K562 (cell line): ENCODE measurements around the gene LACTB. TPM values are rescaled to one million over a fixed set of nuclear protein-coding genes. Genes with fewer than 3 reads are reported as not detected.

Experiments
- BCL6 ChIP-seq: fragments of 250-450 bp; sonication (Bioruptor Pico); IDR thresholded peaks from 2 replicates; pipeline ENCODE4 v1.4.0; 2020
- BHLHE40 ChIP-seq: IDR thresholded peaks from 2 replicates; pipeline ENCODE4 v1.6.1; 2011; ENCODE audit warnings: low read length, improper control_type of control experiment
- BMI1 ChIP-seq: fragments of 150-350 bp; IDR thresholded peaks from 2 replicates; pipeline ENCODE4 v1.6.1; 2014; ENCODE audit warnings: low read length
- BRF1 ChIP-seq: IDR thresholded peaks from 3 replicates; pipeline ENCODE4 v1.6.1; 2011; ENCODE audit warnings: borderline replicate concordance, mild to moderate bottlenecking; ENCODE audit not compliant: insufficient read length; ENCODE audit errors: extremely low read depth
- ELF2 ChIP-seq: fragments of 250-450 bp; sonication (Bioruptor Pico); IDR thresholded peaks from 2 replicates; pipeline ENCODE4 v1.5.0; 2021; ENCODE audit warnings: mild to moderate bottlenecking
- FOXM1 ChIP-seq, 2 experiments: fragments of 450-650 bp in 1 of 2; sonication (generic) in 1 of 2; formaldehyde crosslinking in 1 of 2; IDR thresholded peaks; 2 replicates each; pipeline versions ENCODE4 v1.6.1 to v1.9.0; 2017 to 2022; ENCODE audit warnings: low read depth in 2 of 2, mild to moderate bottlenecking in 2 of 2, missing genetic modification reagents in 1 of 2, moderate library complexity in 1 of 2
- HIVEP1 ChIP-seq: fragments of 250-450 bp; sonication (Bioruptor Pico); IDR thresholded peaks from 2 replicates; pipeline ENCODE4 v1.4.0; 2020; ENCODE audit warnings: mild to moderate bottlenecking
- IRF1 ChIP-seq: sonication (generic); formaldehyde crosslinking; IDR thresholded peaks from 2 replicates; pipeline ENCODE4 v1.8.0; 2022; ENCODE audit warnings: missing genetic modification reagents, mild to moderate bottlenecking, borderline replicate concordance
- IRF2 ChIP-seq: sonication (generic); formaldehyde crosslinking; IDR thresholded peaks from 2 replicates; pipeline ENCODE4 v1.8.1; 2022; ENCODE audit warnings: mild to moderate bottlenecking, missing genetic modification reagents
- KLF16 ChIP-seq: IDR thresholded peaks from 2 replicates; pipeline ENCODE4 v1.6.1; 2016; ENCODE audit warnings: antibody characterized with exemption
- MLLT1 ChIP-seq, 2 experiments: fragments of 450-650 bp; IDR thresholded peaks; 2 replicates each; pipeline ENCODE4 v1.6.1; 2016
- MXI1 ChIP-seq: IDR thresholded peaks from 2 replicates; pipeline ENCODE4 v1.6.1; 2011; ENCODE audit warnings: low read depth, mild to moderate bottlenecking, improper control_type of control experiment, low read length
- POLR3G ChIP-seq: IDR thresholded peaks from 2 replicates; pipeline ENCODE4 v1.6.1; 2011; ENCODE audit not compliant: insufficient read length, insufficient replicate concordance; ENCODE audit errors: extremely low read depth
- PTTG1 ChIP-seq: fragments of 450-650 bp; IDR thresholded peaks from 2 replicates; pipeline ENCODE4 v1.6.1; 2016; ENCODE audit warnings: low read depth, mild to moderate bottlenecking, missing genetic modification characterization, missing compliant biosample characterization
- TAF7 ChIP-seq: fragments of 450-650 bp; IDR thresholded peaks from 2 replicates; pipeline ENCODE4 v1.6.1; 2016; ENCODE audit warnings: missing genetic modification characterization, missing compliant biosample characterization
- TEAD1 ChIP-seq, 2 experiments: fragments of 450-650 bp in 1 of 2; sonication (generic) in 1 of 2; formaldehyde crosslinking; IDR thresholded peaks; 2 replicates each; pipeline versions ENCODE4 v1.4.0 to v1.8.0; 2020 to 2022; ENCODE audit warnings: mild to moderate bottlenecking in 2 of 2, missing genetic modification reagents in 1 of 2
- TFE3 ChIP-seq: fragments of 450-650 bp; formaldehyde crosslinking; IDR thresholded peaks from 2 replicates; pipeline ENCODE4 v1.4.0; 2020; ENCODE audit warnings: mild to moderate bottlenecking, mixed read lengths
- ZC3H8 ChIP-seq: fragments of 450-650 bp; IDR thresholded peaks from 2 replicates; pipeline ENCODE4 v1.6.1; 2017
- ZNF174 ChIP-seq: fragments of 250-450 bp; sonication (Bioruptor Pico); IDR thresholded peaks from 2 replicates; pipeline ENCODE4 v1.4.0; 2020; ENCODE audit warnings: mild to moderate bottlenecking
- ZNF232 ChIP-seq: sonication (generic); formaldehyde crosslinking; IDR thresholded peaks from 2 replicates; pipeline ENCODE4 v1.8.0; 2022; ENCODE audit warnings: mild to moderate bottlenecking, missing genetic modification reagents
- ZNF512 ChIP-seq: IDR thresholded peaks from 2 replicates; pipeline ENCODE4 v1.6.1; 2016; ENCODE audit warnings: missing genetic modification characterization, missing compliant biosample characterization
- ZNF589 ChIP-seq: fragments of 200-800 bp; sonication (Bioruptor generic); IDR thresholded peaks from 2 replicates; pipeline ENCODE4 v1.6.1; 2016; ENCODE audit warnings: low read depth, missing genetic modification characterization, missing compliant biosample characterization
- ZNF778 ChIP-seq: fragments of 450-650 bp; formaldehyde crosslinking; IDR thresholded peaks from 2 replicates; pipeline ENCODE4 v1.4.0; 2020; ENCODE audit warnings: mild to moderate bottlenecking, moderate library complexity
- polyA plus RNA-seq, 8 experiments: library from polyadenylated mRNA; depleted of rRNA in 4 of 8; stranded (reverse) in 5 of 8; unstranded in 3 of 8; fragments of >200 nt; fragmentation: Nextera tagmentation in 2 of 8; fragmentation: Illumina TruSeq in 1 of 8; extraction: Ambion mirVana in 2 of 8; extraction: Trizol in 1 of 8; gene quantifications; 2 replicates each; pipeline versions ENCODE4 v1.2.1 to v1.2.3, GENCODE V29; 2011 to 2014; ENCODE audit warnings: inconsistent platforms in 1 of 8, missing spikeins in 1 of 8
- total RNA-seq, 7 experiments: library from RNA; depleted of rRNA in 6 of 7; stranded (reverse); fragments of >200 nt in 6 of 7; fragmentation: Illumina TruSeq in 2 of 7; extraction: Trizol in 2 of 7; gene quantifications; 2 replicates each; pipeline versions ENCODE4 v1.2.1 to v1.2.3, GENCODE V29; 2011 to 2021; ENCODE audit warnings: low replicate concordance in 1 of 7
- TF ChIP-seq, protein P1 (sequence below): fragments of 250-450 bp; sonication (Bioruptor Pico); IDR thresholded peaks from 2 replicates; pipeline ENCODE4 v1.8.0; 2021; ENCODE audit warnings: borderline replicate concordance, mild to moderate bottlenecking, moderate library complexity; ENCODE audit not compliant: poor library complexity, severe bottlenecking

LACTB gene
- total and polyA plus RNA-seq, 9 of the 15 experiments (the other 6 are each of a cell fraction or from before 2014, with no cell fraction given): 3.1 to 15.5 (median 9.8) TPM

DNA sequence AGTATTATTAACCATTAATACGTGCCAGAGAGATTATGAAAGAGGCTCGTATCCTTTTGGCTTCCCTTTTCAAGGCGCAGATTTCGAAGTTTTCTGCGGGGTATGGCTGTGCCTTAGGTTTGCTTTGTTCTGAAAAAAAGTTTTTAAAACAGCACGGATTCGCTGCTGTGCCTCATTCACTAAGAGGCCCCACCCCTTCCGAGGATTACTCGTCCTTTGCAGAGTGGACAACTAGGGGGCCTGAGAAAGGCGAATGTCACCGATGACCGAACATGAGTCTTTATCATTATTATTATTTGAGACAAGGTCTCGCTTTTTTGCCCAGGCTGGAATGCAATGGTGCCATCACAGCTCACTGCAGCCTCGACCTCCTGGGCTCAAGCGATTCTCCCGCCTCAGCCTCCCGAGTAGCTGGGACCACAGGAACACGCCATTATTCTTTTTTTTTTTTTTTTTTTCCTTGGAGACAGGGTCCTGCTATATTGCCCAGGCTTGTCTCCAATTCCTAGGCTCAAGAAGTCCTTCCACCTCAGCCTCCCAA lies 36.3 kb downstream of the LACTB start (continued):
- TF ChIP-seq ZNF232 (CRISPR knock-in tag): no peak
- peak; percentile 3 to 70; a peak in 1 of 4 replicates for TF ChIP-seq MLLT1 (IDR thresholded peaks at IDR 0.05)
- TF ChIP-seq ZNF174: no peak
- no peak for TF ChIP-seq IRF2 (CRISPR knock-in tag)
- TF ChIP-seq TFE3: no peak
- no peak for TF ChIP-seq ELF2 (CRISPR knock-in tag)
- no peak for TF ChIP-seq ZC3H8
- peak; percentile 38; the same call in 1 of the 2 replicates for TF ChIP-seq FOXM1 (IDR thresholded peaks at IDR 0.05; ENCODE audit: low read depth)
- no peak for TF ChIP-seq FOXM1 (CRISPR knock-in tag; IDR thresholded peaks at IDR 0.05; ENCODE audit: low read depth)
- TF ChIP-seq BRF1: no peak
- no peak for TF ChIP-seq TAF7 (tag)
- TF ChIP-seq ZNF512 (tag): no peak
- no peak for TF ChIP-seq KLF16
- no peak for TF ChIP-seq TEAD1 (CRISPR knock-in tag; IDR thresholded peaks at IDR 0.05)
- 0 out of 2 replicates have a peak, but pooled peaks have one; percentile 1 for TF ChIP-seq ZNF589
- TF ChIP-seq HIVEP1 (CRISPR knock-in tag): no peak
- TF ChIP-seq IRF1: no peak
- no peak for TF ChIP-seq POLR3G
- no peak for TF ChIP-seq PTTG1 (tag)
- TF ChIP-seq ZNF778 (CRISPR knock-in tag): no peak
- no peak for TF ChIP-seq BHLHE40
- no peak for TF ChIP-seq MXI1
- no peak for TF ChIP-seq BMI1
- TF ChIP-seq, protein P1, sequence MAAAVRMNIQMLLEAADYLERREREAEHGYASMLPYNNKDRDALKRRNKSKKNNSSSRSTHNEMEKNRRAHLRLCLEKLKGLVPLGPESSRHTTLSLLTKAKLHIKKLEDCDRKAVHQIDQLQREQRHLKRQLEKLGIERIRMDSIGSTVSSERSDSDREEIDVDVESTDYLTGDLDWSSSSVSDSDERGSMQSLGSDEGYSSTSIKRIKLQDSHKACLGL: no peak
- no peak for TF ChIP-seq BCL6
